LNCaP clone FGC (cell line): ENCODE measurements around the gene TANC2.

ENCODE experiments used
- DNase-seq: peaks from one replicate; pipeline ENCODE4 v3.0.0-alpha.2; 2011; ENCODE audit warnings: low read depth
- H3K4me3 ChIP-seq: 2 replicates; pipeline ENCODE4 v1.5.1; 2011; ENCODE audit warnings: mild to moderate bottlenecking, low read depth, low read length, control low read depth
- CTCF ChIP-seq: IDR thresholded peaks from 2 replicates; pipeline ENCODE4 v1.5.1; 2012; ENCODE audit warnings: mild to moderate bottlenecking; ENCODE audit not compliant: control insufficient read depth, insufficient read depth; ENCODE audit errors: extremely low read depth

TANC2 gene

GRCh38 chr17:62999736-63000135 is 33.7 kb downstream of the TANC2 start:
- TF ChIP-seq CTCF: no peak
- no peak for DNase-seq
- H3K4me3 ChIP-seq: no peak overlapping the region

- no peak for TF ChIP-seq CTCF
- no peak for DNase-seq
- H3K4me3 ChIP-seq: no peak overlapping the region
Observed at GRCh38 chr17:63001689-63002394, 35.8 kb downstream of the TANC2 start.

GRCh38 chr17:63002625-63003024 is 36.6 kb downstream of the TANC2 start:
- TF ChIP-seq CTCF: no peak
- DNase-seq: no peak
- H3K4me3 ChIP-seq: no peak overlapping the region

GRCh38 chr17:63015824-63016223 is 49.8 kb downstream of the TANC2 start:
- H3K4me3 ChIP-seq: no peak overlapping the region
- DNase-seq: no peak
- no peak for TF ChIP-seq CTCF
